ENCODE results near the gene FKBP14.

GRCh38 chr7:30057741-30058140 lies 31.2 kb upstream of the FKBP14 start:
- TF ChIP-seq GATA3 (IDR thresholded peaks at IDR 0.05; ENCODE audit: low read depth, low read length): no peak
- TF ChIP-seq GATA2 (IDR thresholded peaks at IDR 0.05; ENCODE audit: low read depth, low read length): no peak

Measured in SH-SY5Y (cell line).